Uterus (tissue), 2 donors: Measurements from ENCODE around the gene TMEM120A.

Experiments used
- POLR2A ChIP-seq, 2 donors: fragments of 450-650 bp; IDR thresholded peaks; one replicate each; pipeline ENCODE4 v1.6.1; 2016; ENCODE audit warnings: antibody characterized with exemption in 2 of 2, mild to moderate bottlenecking in 1 of 2, moderate library complexity in 1 of 2
- TF ChIP-seq, protein P1 (sequence below), 4 experiments: fragments of 200-600 bp in 2 of 4; fragments of 450-650 bp in 2 of 4; sonication (generic) in 2 of 4; IDR thresholded peaks; one replicate each; pipeline ENCODE4 v1.5.1; 2016 to 2019; ENCODE audit warnings: antibody characterized with exemption in 4 of 4, mild to moderate bottlenecking in 2 of 4, moderate library complexity in 1 of 4

DNA sequence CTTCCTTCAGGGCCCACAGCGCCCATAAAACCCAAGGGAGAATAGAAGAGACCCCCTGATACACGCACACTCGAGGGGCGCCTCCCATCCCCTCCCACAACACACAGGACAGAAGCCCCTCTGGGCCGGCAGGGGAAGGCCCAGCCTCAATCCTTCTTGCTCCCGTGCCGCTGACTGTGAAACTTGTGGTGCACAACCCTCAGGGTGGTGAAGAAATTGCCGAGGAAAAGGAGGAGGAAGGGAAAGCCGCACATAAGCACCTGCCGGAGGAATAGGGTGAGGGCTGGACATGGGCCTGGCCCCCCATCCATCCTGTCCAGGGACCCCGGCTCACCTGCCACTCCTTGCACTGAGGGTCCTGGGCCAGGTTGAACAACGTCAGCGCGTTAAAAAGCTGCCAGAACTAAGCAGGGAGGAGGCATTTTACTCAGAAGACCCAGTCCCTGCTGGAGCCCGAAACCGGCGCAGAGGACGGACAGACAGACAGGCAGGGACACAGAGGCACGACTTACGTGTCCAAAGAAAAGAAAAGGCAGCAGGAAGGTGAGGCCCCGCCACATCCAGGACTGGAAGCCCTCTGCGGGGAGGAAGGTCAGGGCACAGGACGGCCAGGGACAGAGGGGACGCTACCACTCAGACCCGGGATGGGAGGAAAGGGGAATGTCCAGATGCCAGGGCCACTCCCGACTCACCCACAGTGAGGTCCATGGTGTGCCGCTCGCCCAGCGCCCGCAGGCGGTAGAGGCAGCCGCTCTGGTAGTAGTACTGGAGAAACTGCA is 7.2 kb downstream of the TMEM120A start:
- no peak for TF ChIP-seq POLR2A (IDR thresholded peaks at IDR 0.05)
- TF ChIP-seq, protein P1, sequence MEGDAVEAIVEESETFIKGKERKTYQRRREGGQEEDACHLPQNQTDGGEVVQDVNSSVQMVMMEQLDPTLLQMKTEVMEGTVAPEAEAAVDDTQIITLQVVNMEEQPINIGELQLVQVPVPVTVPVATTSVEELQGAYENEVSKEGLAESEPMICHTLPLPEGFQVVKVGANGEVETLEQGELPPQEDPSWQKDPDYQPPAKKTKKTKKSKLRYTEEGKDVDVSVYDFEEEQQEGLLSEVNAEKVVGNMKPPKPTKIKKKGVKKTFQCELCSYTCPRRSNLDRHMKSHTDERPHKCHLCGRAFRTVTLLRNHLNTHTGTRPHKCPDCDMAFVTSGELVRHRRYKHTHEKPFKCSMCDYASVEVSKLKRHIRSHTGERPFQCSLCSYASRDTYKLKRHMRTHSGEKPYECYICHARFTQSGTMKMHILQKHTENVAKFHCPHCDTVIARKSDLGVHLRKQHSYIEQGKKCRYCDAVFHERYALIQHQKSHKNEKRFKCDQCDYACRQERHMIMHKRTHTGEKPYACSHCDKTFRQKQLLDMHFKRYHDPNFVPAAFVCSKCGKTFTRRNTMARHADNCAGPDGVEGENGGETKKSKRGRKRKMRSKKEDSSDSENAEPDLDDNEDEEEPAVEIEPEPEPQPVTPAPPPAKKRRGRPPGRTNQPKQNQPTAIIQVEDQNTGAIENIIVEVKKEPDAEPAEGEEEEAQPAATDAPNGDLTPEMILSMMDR (IDR thresholded peaks at IDR 0.05) = no peak
